K562 (cell line): ENCODE measurements around the gene CCDC192. TPM values are rescaled to one million over a fixed set of nuclear protein-coding genes. Genes with fewer than 3 reads are reported as not detected.

Experiments used
- ATAC-seq: fragments of 200-7000 bp; cut with Tn5 transposase; 3 replicates; pipeline ENCODE4 v1.9.1; 2020; ENCODE audit warnings: moderate library complexity
- BruUV-seq: library from RNA; stranded (reverse); fragments of 400-500 nt; replicated peaks from 2 replicates; lab custom pipeline; 2021; lab: Mats Ljungman, UMichigan
- CTCF ChIA-PET: fragments of 300-600 bp; formaldehyde crosslinking; extraction: SDS; loops from one replicate; lab custom pipeline; 2021; ENCODE audit warnings: low intra/inter-chr PET ratio; lab: Yijun Ruan, JAX
- POLR2A ChIA-PET: fragments of 300-600, 350-650 bp; sonication (Branson Sonifier 250); formaldehyde crosslinking; extraction: SDS; loops from one replicate; lab custom pipeline; 2021; ENCODE audit warnings: antibody characterized with exemption, inconsistent platforms; lab: Yijun Ruan, JAX
- DNase-seq, 4 experiments: peaks; one replicate each; pipeline versions ENCODE4 v3.0.0 to v3.0.0-alpha.2; 2011 to 2018; ENCODE audit warnings: low spot score in 3 of 4, mixed read lengths in 3 of 4; ENCODE audit errors: extremely low read depth in 1 of 4
- FAIRE-seq: peaks from 2 replicates; lab custom pipeline; 2011; peaks lifted over from hg19 to GRCh38; lab: Jason Lieb, UNC
- H2AFZ ChIP-seq: 2 replicates; pipeline ENCODE4 v1.6.0; 2011; ENCODE audit warnings: low read depth, low read length, control low read depth, inconsistent platforms
- H3K27ac ChIP-seq: fragments of 200-600 bp; 3 replicates; pipeline ENCODE4 v1.8.0; 2011; ENCODE audit warnings: low read depth, mild to moderate bottlenecking, control low read depth, inconsistent platforms, low read length, moderate library complexity, mixed read lengths; ENCODE audit errors: extremely low read depth
- H3K27me3 ChIP-seq, 2 experiments: fragments of 300-600 bp in 1 of 2; 2 replicates in 1 of 2; 3 replicates in 1 of 2; pipeline versions ENCODE4 v1.6.0 to v1.8.0; 2011; ENCODE audit warnings: inconsistent platforms in 2 of 2, low read length in 2 of 2, mild to moderate bottlenecking in 1 of 2, mixed read lengths in 1 of 2, moderate library complexity in 1 of 2; ENCODE audit not compliant: control insufficient read depth in 2 of 2, insufficient read depth in 2 of 2
- H3K36me3 ChIP-seq: fragments of 300-600 bp; 3 replicates; pipeline ENCODE4 v1.8.0; 2011; ENCODE audit warnings: mild to moderate bottlenecking, low read length, inconsistent platforms; ENCODE audit not compliant: control insufficient read depth, insufficient read depth
- H3K4me1 ChIP-seq, 2 experiments: fragments of 200-600 bp in 1 of 2; replicated peaks in 1 of 2; 2 replicates in 1 of 2; 3 replicates in 1 of 2; pipeline versions ENCODE4 v1.5.1 to v1.8.0; 2011; ENCODE audit warnings: inconsistent platforms in 2 of 2, low read length in 2 of 2, mild to moderate bottlenecking in 1 of 2, mixed read lengths in 1 of 2, moderate library complexity in 1 of 2; ENCODE audit not compliant: control insufficient read depth in 2 of 2, insufficient read depth in 2 of 2
- H3K4me2 ChIP-seq: 2 replicates; pipeline ENCODE4 v1.6.1; 2011; ENCODE audit warnings: low read length, control low read depth, inconsistent platforms, mixed read lengths; ENCODE audit not compliant: insufficient read depth
- H3K4me3 ChIP-seq: fragments of 200-600 bp; sonication (generic), shearing (Covaris generic); 2 replicates; pipeline ENCODE4 v1.5.1; 2016; ENCODE audit warnings: control low read depth, inconsistent platforms
- H3K79me2 ChIP-seq: fragments of 200-600 bp; 3 replicates; pipeline ENCODE4 v1.8.0; 2011; ENCODE audit warnings: low read length, inconsistent platforms; ENCODE audit not compliant: control insufficient read depth, insufficient read depth
- H3K9ac ChIP-seq, 2 experiments: 2 replicates each; pipeline versions ENCODE4 v1.6.0 to v1.6.1; 2011; ENCODE audit warnings: low read depth in 2 of 2, low read length in 2 of 2, control low read depth in 1 of 2, inconsistent platforms in 1 of 2, mild to moderate bottlenecking in 1 of 2, mixed read lengths in 1 of 2; ENCODE audit not compliant: insufficient read depth in 1 of 2
- H3K9me1 ChIP-seq: one replicate; pipeline ENCODE4 v1.6.0; 2011; ENCODE audit warnings: inconsistent platforms, mild to moderate bottlenecking, low read length, moderate library complexity; ENCODE audit not compliant: control insufficient read depth, insufficient read depth
- H3K9me3 ChIP-seq: replicated peaks from 2 replicates; pipeline ENCODE4 v1.5.1; 2011; ENCODE audit warnings: low read depth, low read length, inconsistent platforms; ENCODE audit not compliant: control insufficient read depth, insufficient read depth
- H4K20me1 ChIP-seq: replicated peaks from 2 replicates; pipeline ENCODE4 v1.6.1; 2011; ENCODE audit warnings: low read length, inconsistent platforms, mixed read lengths; ENCODE audit not compliant: control insufficient read depth, insufficient read depth
- CCNT2 ChIP-seq: IDR thresholded peaks from 2 replicates; pipeline ENCODE4 v1.6.1; 2011; ENCODE audit warnings: borderline replicate concordance, low read depth, mild to moderate bottlenecking, moderate library complexity, mixed read lengths, low read length; ENCODE audit not compliant: insufficient read length; ENCODE audit errors: extremely low read depth
- DDX20 ChIP-seq: fragments of 450-650 bp; IDR thresholded peaks from 2 replicates; pipeline ENCODE4 v1.6.1; 2016; ENCODE audit warnings: missing genetic modification characterization, low read depth, mild to moderate bottlenecking, missing compliant biosample characterization, moderate library complexity
- E2F6 ChIP-seq, 2 experiments: IDR thresholded peaks; 2 replicates each; pipeline ENCODE4 v1.6.1; 2011; ENCODE audit warnings: borderline replicate concordance in 1 of 2, control low read depth in 1 of 2, low read depth in 1 of 2, low read length in 1 of 2, mild to moderate bottlenecking in 1 of 2, mixed read lengths in 1 of 2, moderate library complexity in 1 of 2; ENCODE audit not compliant: insufficient read depth in 1 of 2, insufficient read length in 1 of 2, poor library complexity in 1 of 2, severe bottlenecking in 1 of 2; ENCODE audit errors: extremely low read depth in 1 of 2
- E2F8 ChIP-seq: fragments of 450-650 bp; IDR thresholded peaks from 2 replicates; pipeline ENCODE4 v1.7.1; 2018; ENCODE audit warnings: mild to moderate bottlenecking, low read depth; ENCODE audit not compliant: partially characterized antibody
- FOXA1 ChIP-seq: fragments of 450-650 bp; IDR thresholded peaks from 2 replicates; pipeline ENCODE4 v1.6.1; 2016; ENCODE audit warnings: mild to moderate bottlenecking, borderline replicate concordance
- HCFC1 ChIP-seq: IDR thresholded peaks from 2 replicates; pipeline ENCODE4 v1.6.1; 2012; ENCODE audit warnings: low read depth, low read length, improper control_type of control experiment
- KDM1A ChIP-seq, 2 experiments: fragments of 450-650 bp; IDR thresholded peaks; 2 replicates each; pipeline ENCODE4 v1.6.1; 2016; ENCODE audit warnings: mild to moderate bottlenecking in 2 of 2
- SMC3 ChIP-seq: conservative IDR thresholded peaks from 2 replicates; pipeline ENCODE4 v1.6.1; 2011; ENCODE audit warnings: low read depth, low read length, improper control_type of control experiment; ENCODE audit not compliant: insufficient read depth
- ZKSCAN8 ChIP-seq: fragments of 200-800 bp; sonication (Bioruptor generic); IDR thresholded peaks from 2 replicates; pipeline ENCODE4 v1.6.1; 2016; ENCODE audit warnings: missing genetic modification characterization, missing compliant biosample characterization
- ZNF175 ChIP-seq: fragments of 200-800 bp; sonication (Bioruptor generic); IDR thresholded peaks from 2 replicates; pipeline ENCODE4 v1.6.1; 2016; ENCODE audit warnings: low read depth, mild to moderate bottlenecking, missing genetic modification characterization, missing compliant biosample characterization
- ZNF224 ChIP-seq: sonication (generic); formaldehyde crosslinking; IDR thresholded peaks from 2 replicates; pipeline ENCODE4 v1.8.0; 2022; ENCODE audit warnings: mild to moderate bottlenecking, missing genetic modification reagents
- ZNF232 ChIP-seq: sonication (generic); formaldehyde crosslinking; IDR thresholded peaks from 2 replicates; pipeline ENCODE4 v1.8.0; 2022; ENCODE audit warnings: mild to moderate bottlenecking, missing genetic modification reagents
- ZNF398 ChIP-seq: fragments of 250-450 bp; sonication (Bioruptor Pico); IDR thresholded peaks from 2 replicates; pipeline ENCODE4 v1.8.0; 2021; ENCODE audit warnings: moderate library complexity, mild to moderate bottlenecking, inconsistent platforms
- ZNF764 ChIP-seq: fragments of 250-450 bp; sonication (Bioruptor Pico); IDR thresholded peaks from 2 replicates; pipeline ENCODE4 v1.4.0; 2020; ENCODE audit warnings: low read depth, mild to moderate bottlenecking, moderate library complexity
- in situ Hi-C: fragments of 300-500 bp; cut with MboI; formaldehyde crosslinking; loops from 4 replicates; pipeline ENCODE4 v1.15.0; 2018; ENCODE audit warnings: inconsistent platforms, mixed read lengths
- intact Hi-C: fragments of 100-400 bp; cut with micrococcal nuclease; formaldehyde crosslinking; loops from 2 replicates; pipeline ENCODE4 v1.14.2; 2022
- polyA plus RNA-seq, 8 experiments: library from polyadenylated mRNA; depleted of rRNA in 4 of 8; stranded (reverse) in 5 of 8; unstranded in 3 of 8; fragments of >200 nt; fragmentation: Nextera tagmentation in 2 of 8; fragmentation: Illumina TruSeq in 1 of 8; extraction: Ambion mirVana in 2 of 8; extraction: Trizol in 1 of 8; gene quantifications; 2 replicates each; pipeline versions ENCODE4 v1.2.1 to v1.2.3, GENCODE V29; 2011 to 2014; ENCODE audit warnings: inconsistent platforms in 1 of 8, missing spikeins in 1 of 8
- total RNA-seq, 7 experiments: library from RNA; depleted of rRNA in 6 of 7; stranded (reverse); fragments of >200 nt in 6 of 7; fragmentation: Illumina TruSeq in 2 of 7; extraction: Trizol in 2 of 7; gene quantifications; 2 replicates each; pipeline versions ENCODE4 v1.2.1 to v1.2.3, GENCODE V29; 2011 to 2021; ENCODE audit warnings: low replicate concordance in 1 of 7

CCDC192 gene
- total and polyA plus RNA-seq, 9 of the 15 experiments (the other 6 are each of a cell fraction or from before 2014, with no cell fraction given), result 0.21 to 0.66 (median 0.38) TPM; not detected in 2

GRCh38 chr5:127957701-127958239 lies 254.6 kb downstream of the CCDC192 start:
- no peak for DNase-seq
- CTCF ChIA-PET, result no interaction called here
- Histone ChIP-seq H3K4me3 (no peak overlapping the region), H3K4me1 (no peaks in the 10 kb centered on the region), H4K20me1 (no peaks in the 10 kb centered on the region), H3K79me2 (no peaks in the 10 kb centered on the region), H3K9me1 (no peaks in the 10 kb centered on the region), H3K36me3 (no peaks in the 10 kb centered on the region), H3K9ac (no peak overlapping the region), H3K4me2 (no peak overlapping the region), H3K27ac (no peak overlapping the region), H3K9me3 (no peaks in the 10 kb centered on the region), H3K27me3 (no peaks in the 10 kb centered on the region), H2AFZ (no peak overlapping the region)
- intact Hi-C loops, result no loop called here
- POLR2A ChIA-PET, result no interaction called here
- FAIRE-seq, result no peak
- in situ Hi-C loops, result no loop called here
- ATAC-seq, result no peak
- BruUV-seq, result no TSS peak
- TF ChIP-seq ZNF175 (no peak), CCNT2 (no peak), E2F8 (no peak), E2F6 (IDR thresholded peaks at IDR 0.05; ENCODE audit: borderline replicate concordance in 1 of 2, extremely low read depth in 1 of 2, insufficient read depth in 1 of 2, insufficient read length in 1 of 2, low read depth in 1 of 2, low read length in 1 of 2, poor library complexity in 1 of 2, severe bottlenecking in 1 of 2) (no peak), ZNF224 (CRISPR knock-in tag) (no peak), ZNF764 (no peak), DDX20 (tag) (no peak), ZNF398 (CRISPR knock-in tag) (no peak), FOXA1 (no peak), ZKSCAN8 (CRISPR knock-in tag) (no peak), KDM1A (IDR thresholded peaks at IDR 0.05) (no peak), SMC3 (no peak), HCFC1 (no peak), ZNF232 (no peak)
